ENCODE data around the gene PTPN1.

PTPN1 gene

DNA sequence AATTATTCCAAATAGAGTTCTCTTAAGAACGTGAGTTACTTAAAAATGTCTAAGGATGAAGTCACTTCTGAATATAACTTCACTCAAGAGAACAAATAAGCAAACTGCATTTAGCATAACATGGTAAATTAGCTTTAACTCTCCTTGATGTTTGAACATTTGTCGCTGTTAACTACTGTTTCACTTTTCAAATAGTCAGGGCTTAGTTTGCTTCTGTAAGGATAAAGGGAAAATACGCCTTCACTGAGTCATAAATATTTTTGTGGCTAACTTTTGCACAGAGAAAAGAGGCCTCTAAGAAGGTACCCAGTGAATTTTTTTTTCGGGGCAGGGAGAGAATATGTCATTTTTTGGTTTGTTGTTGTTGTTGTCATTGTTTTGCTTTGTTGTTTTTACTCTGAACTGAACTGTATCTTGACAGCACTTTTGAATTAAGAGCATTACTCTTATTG, 8.1 kb downstream of the PTPN1 start:
- H3K4me1 ChIP-seq (ENCODE audit: insufficient read depth, low read length, severe bottlenecking): peaks cover 21% of the 10 kb centered on the region

DNA sequence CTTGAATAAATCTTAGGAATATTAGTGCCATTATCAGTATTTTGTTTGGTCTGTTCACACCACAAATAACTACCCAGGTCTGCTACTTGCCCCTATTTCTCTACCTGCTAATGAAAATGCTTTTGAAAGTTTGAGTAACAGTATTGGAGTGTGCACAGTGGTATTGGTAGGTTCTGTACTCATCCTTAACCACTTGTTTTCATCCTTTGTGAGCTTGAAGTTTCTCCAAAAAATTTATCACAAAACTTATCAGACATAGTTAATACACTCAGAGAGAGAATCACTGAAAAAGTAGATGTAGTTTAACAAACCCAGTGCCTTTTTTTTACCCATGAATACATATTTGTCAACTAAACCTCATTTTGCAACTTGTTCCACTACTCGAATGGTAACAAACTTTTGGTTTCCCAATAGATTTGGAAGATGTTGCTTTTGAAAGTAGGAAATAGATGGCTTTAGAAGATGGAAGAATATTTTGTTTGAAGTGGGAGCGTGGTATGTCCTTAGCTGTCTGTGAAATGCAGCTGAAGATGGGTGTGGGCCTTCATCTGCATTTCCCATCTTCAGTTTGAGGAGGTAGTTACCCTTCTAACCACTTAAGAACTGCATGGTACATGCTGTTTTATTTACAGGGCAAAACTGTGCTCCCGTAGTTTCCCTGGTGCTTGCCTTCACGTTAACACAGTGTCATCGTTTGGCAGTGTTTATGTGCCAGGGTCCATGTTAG, 9.0 kb downstream of the PTPN1 start:
- no peak for TF ChIP-seq EZH2 (IDR thresholded peaks at IDR 0.05; ENCODE audit: borderline replicate concordance, low read length)
- TF ChIP-seq, protein P1, sequence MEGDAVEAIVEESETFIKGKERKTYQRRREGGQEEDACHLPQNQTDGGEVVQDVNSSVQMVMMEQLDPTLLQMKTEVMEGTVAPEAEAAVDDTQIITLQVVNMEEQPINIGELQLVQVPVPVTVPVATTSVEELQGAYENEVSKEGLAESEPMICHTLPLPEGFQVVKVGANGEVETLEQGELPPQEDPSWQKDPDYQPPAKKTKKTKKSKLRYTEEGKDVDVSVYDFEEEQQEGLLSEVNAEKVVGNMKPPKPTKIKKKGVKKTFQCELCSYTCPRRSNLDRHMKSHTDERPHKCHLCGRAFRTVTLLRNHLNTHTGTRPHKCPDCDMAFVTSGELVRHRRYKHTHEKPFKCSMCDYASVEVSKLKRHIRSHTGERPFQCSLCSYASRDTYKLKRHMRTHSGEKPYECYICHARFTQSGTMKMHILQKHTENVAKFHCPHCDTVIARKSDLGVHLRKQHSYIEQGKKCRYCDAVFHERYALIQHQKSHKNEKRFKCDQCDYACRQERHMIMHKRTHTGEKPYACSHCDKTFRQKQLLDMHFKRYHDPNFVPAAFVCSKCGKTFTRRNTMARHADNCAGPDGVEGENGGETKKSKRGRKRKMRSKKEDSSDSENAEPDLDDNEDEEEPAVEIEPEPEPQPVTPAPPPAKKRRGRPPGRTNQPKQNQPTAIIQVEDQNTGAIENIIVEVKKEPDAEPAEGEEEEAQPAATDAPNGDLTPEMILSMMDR (IDR thresholded peaks at IDR 0.05; ENCODE audit: low read length): no peak
- Histone ChIP-seq H3K9me2 (ENCODE audit: low read depth, low read length) (no peaks in the 10 kb centered on the region), H3K9ac (ENCODE audit: low read length) (no peak overlapping the region), H3K4me2 (ENCODE audit: low read length) (no peak overlapping the region), H2AFZ (ENCODE audit: low read length) (no peak overlapping the region), H3K79me2 (ENCODE audit: insufficient read depth, low read length) (peaks cover 52% of the 10 kb centered on the region), H3K9me3 (ENCODE audit: low read length) (no peaks in the 10 kb centered on the region), H4K20me1 (ENCODE audit: insufficient read depth, low read length) (no peaks in the 10 kb centered on the region), H3K27ac (ENCODE audit: low read depth, low read length, poor library complexity, severe bottlenecking) (no peak overlapping the region), H3K4me1 (ENCODE audit: insufficient read depth, low read length, severe bottlenecking) (peaks cover 27% of the 10 kb centered on the region), H3K27me3 (ENCODE audit: insufficient read depth, low read length) (no peaks in the 10 kb centered on the region), H3K4me3 (ENCODE audit: low read depth, low read length, poor library complexity, severe bottlenecking) (no peak overlapping the region), H3K36me3 (ENCODE audit: insufficient read depth, low read length) (no peaks in the 10 kb centered on the region; the same call in 1 of the 2 replicates), H3F3A (ENCODE audit: insufficient read depth, low read length) (no peaks in the 10 kb centered on the region)

More for the DNA sequence above, 8.1 kb downstream of the PTPN1 start:
- Histone ChIP-seq H3K79me2 (ENCODE audit: insufficient read depth, low read length) (peaks cover 56% of the 10 kb centered on the region), H3K4me2 (ENCODE audit: low read length) (no peak overlapping the region), H3F3A (ENCODE audit: insufficient read depth, low read length) (no peaks in the 10 kb centered on the region), H3K27me3 (ENCODE audit: insufficient read depth, low read length) (no peaks in the 10 kb centered on the region), H3K9ac (ENCODE audit: low read length) (no peak overlapping the region), H4K20me1 (ENCODE audit: insufficient read depth, low read length) (no peaks in the 10 kb centered on the region), H3K9me2 (ENCODE audit: low read depth, low read length) (no peaks in the 10 kb centered on the region), H3K27ac (ENCODE audit: low read depth, low read length, poor library complexity, severe bottlenecking) (no peak overlapping the region), H3K36me3 (ENCODE audit: insufficient read depth, low read length) (no peaks in the 10 kb centered on the region; the same call in 1 of the 2 replicates), H3K4me3 (ENCODE audit: low read depth, low read length, poor library complexity, severe bottlenecking) (no peak overlapping the region), H2AFZ (ENCODE audit: low read length) (no peak overlapping the region), H3K9me3 (ENCODE audit: low read length) (no peaks in the 10 kb centered on the region)
- no peak for TF ChIP-seq EZH2 (IDR thresholded peaks at IDR 0.05; ENCODE audit: borderline replicate concordance, low read length)
- TF ChIP-seq, protein P1 (IDR thresholded peaks at IDR 0.05; ENCODE audit: low read length): no peak

DNA sequence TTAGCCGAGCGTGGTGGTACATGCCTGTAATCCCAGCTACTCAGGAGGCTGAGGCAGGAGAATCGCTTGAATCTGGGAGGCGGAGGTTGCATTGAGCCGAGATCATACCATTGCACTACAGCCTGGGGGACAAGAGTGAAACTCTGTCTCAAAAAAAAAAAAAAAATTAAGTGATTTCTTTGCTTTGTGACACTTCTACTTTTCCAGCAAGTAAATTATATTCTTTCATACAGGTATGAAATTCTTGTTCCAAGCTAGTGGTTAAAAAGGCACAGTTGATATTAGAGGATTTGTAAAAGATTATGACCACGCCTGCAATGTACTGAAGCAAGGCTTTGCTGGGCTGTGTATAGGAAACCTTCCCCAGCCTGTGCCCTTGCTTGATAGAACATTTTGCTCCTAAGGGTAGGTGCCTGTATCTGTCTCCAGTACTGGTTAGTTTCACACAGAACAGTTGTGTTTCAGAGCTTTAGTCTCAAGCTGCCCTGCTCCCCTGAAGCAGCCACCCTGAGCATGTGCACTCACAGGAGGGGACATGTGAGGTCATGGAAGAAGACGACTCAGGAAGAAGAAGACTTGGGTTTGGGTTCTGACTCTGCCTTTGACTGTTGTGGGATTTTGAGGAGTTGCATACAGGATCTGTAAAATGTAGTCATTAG, 10.2 kb downstream of the PTPN1 start:
- Histone ChIP-seq H3K9me3 (ENCODE audit: low read length) (no peaks in the 10 kb centered on the region), H3K79me2 (ENCODE audit: insufficient read depth, low read length) (peaks cover 50% of the 10 kb centered on the region), H3K4me2 (ENCODE audit: low read length) (no peak overlapping the region), H3K27me3 (ENCODE audit: insufficient read depth, low read length) (no peaks in the 10 kb centered on the region), H2AFZ (ENCODE audit: low read length) (no peak overlapping the region), H3F3A (ENCODE audit: insufficient read depth, low read length) (no peaks in the 10 kb centered on the region), H3K9ac (ENCODE audit: low read length) (no peak overlapping the region), H3K4me1 (ENCODE audit: insufficient read depth, low read length, severe bottlenecking) (peaks cover 27% of the 10 kb centered on the region), H4K20me1 (ENCODE audit: insufficient read depth, low read length) (no peaks in the 10 kb centered on the region), H3K36me3 (ENCODE audit: insufficient read depth, low read length) (no peaks in the 10 kb centered on the region), H3K9me2 (ENCODE audit: low read depth, low read length) (no peaks in the 10 kb centered on the region), H3K4me3 (ENCODE audit: low read depth, low read length, poor library complexity, severe bottlenecking) (no peak overlapping the region), H3K27ac (ENCODE audit: low read depth, low read length, poor library complexity, severe bottlenecking) (no peak overlapping the region)
- TF ChIP-seq, protein P1 (IDR thresholded peaks at IDR 0.05; ENCODE audit: low read length): no peak
- no peak for TF ChIP-seq EZH2 (IDR thresholded peaks at IDR 0.05; ENCODE audit: borderline replicate concordance, low read length)
